Activated T-helper 2 cell treated with anti-CD3 and anti-CD28 coated beads, Interferon-gamma antibody, Interleukin-2, Interleukin-4, amounts not matched to agents 10 μg/mL and 5 μg/mL and 100 μg/mL, durations not matched to agents 14 hours and 24 hours and 36 hours (primary cell): ENCODE data around the gene RBM38. TPM values are rescaled to one million over a fixed set of nuclear protein-coding genes. Genes with fewer than 3 reads are reported as not detected.

ENCODE experiments used
- DNase-seq: peaks from one replicate; pipeline ENCODE4 v3.0.0; 2021; ENCODE audit warnings: low spot score
- H3K27ac Mint-ChIP-seq: one replicate; pipeline ENCODE4 v1.8.0; 2021; ENCODE audit warnings: mixed read lengths
- H3K27me3 Mint-ChIP-seq: one replicate; pipeline ENCODE4 v1.8.0; 2021; ENCODE audit warnings: low read depth, mixed read lengths
- H3K36me3 Mint-ChIP-seq: one replicate; pipeline ENCODE4 v1.8.0; 2021; ENCODE audit warnings: low read depth, mixed read lengths
- H3K4me1 Mint-ChIP-seq: one replicate; pipeline ENCODE4 v1.8.0; 2021; ENCODE audit warnings: low read depth, mixed read lengths
- H3K4me3 Mint-ChIP-seq: one replicate; pipeline ENCODE4 v1.8.0; 2021; ENCODE audit warnings: low read depth, mild to moderate bottlenecking, moderate library complexity, mixed read lengths
- H3K9me3 Mint-ChIP-seq: one replicate; pipeline ENCODE4 v1.8.0; 2021; ENCODE audit warnings: mixed read lengths
- intact Hi-C: fragments of 100-400 bp; cut with micrococcal nuclease; formaldehyde crosslinking; loops from one replicate; pipeline ENCODE4 v1.15.1; 2023
- total RNA-seq: library from RNA; stranded (reverse); gene quantifications from 2 replicates; pipeline ENCODE4 v1.2.3, GENCODE V29; 2022

RBM38 gene
- total RNA-seq, 1 donor from 2014 or later, result 88.9 TPM

DNA sequence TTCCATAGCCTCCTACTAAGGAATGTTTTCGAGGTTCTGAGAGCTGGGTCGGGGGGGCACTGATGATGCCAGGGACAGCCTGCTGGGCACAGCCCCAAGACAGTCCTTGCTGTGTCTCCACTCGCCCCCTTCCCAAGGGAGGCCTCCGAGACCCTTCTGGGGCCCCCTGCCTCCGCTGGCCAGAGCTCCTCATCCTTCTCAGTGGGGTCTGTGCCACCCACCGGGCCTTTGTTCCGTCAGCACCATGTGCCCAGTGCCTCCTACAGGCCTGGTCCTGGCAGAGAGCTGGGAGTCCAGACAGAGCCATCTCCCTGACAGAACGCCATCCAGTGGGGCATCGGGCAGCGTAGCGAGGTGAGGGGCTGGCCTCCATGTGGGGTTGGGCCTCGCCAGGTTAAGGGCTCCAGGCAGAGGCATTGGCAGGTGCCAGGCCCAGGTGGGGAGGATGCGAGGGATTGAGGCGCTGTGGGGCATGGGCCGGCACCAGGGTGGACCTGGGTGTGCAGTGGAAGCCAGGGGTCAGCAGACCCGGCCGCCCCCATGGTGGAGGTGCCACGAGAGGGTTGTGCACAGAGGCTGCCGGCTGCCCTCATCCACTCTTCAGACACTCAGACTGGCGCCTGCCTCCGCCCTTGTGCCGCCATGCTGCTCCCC is 13.3 kb downstream of the RBM38 start:
- no peak overlapping the region for H3K27ac Mint-ChIP-seq
- intact Hi-C loops, result no loop called here
- no peaks in the 10 kb centered on the region for H3K9me3 Mint-ChIP-seq
- peaks cover 14% of the 10 kb centered on the region for H3K4me1 Mint-ChIP-seq
- H3K4me3 Mint-ChIP-seq, result no peak overlapping the region
- H3K36me3 Mint-ChIP-seq, result peaks cover 76% of the 10 kb centered on the region
- no peaks in the 10 kb centered on the region for H3K27me3 Mint-ChIP-seq
- no peak for DNase-seq

DNA sequence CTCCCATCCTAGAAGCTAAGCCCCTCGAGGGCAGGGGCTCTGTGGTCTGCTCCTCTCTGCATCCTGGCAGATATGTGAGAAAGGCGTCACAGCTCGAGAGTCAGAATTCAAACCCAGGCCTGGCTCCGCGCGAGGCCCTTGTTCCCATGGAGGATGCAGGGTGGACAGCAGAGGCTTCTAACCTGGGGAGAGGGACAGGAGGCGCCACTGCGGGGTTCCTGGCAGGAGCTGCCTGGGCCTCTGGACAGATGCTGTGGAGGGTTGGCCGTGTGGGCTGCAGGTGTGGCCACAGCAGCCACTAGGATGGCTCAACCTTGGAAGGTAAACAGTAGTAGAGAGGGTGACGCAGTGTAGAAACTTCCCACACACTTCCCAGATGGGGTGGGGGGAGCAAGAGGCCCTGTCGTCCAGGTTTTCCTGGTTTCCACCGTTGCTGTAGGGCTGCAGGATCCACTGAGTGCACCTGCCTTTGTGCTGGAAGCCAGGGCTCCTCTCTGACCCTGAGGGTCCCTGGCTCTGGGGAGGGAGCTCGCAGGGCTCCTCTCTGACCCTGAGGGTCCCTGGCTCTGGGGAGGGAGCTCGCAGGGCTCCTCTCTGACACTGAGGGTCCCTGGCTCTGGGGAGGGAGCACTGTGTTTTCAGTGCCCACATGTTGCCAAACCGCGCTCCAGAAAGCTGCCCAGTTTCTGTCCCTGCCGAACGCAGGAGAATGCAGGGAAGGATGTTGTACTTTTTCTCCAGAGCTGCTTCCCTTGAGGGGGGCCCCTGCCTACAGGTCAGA is 14.2 kb downstream of the RBM38 start:
- Mint-ChIP-seq H3K27me3 (no peaks in the 10 kb centered on the region), H3K4me3 (no peak overlapping the region)

DNA sequence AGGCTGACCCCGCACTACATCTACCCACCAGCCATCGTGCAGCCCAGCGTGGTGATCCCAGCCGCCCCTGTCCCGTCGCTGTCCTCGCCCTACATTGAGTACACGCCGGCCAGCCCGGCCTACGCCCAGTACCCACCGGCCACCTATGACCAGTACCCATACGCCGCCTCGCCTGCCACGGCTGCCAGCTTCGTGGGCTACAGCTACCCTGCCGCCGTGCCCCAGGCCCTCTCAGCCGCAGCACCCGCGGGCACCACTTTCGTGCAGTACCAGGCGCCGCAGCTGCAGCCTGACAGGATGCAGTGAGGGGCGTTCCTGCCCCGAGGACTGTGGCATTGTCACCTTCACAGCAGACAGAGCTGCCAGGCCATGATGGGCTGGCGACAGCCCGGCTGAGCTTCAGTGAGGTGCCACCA is 16.4 kb downstream of the RBM38 start:
- H3K4me1 Mint-ChIP-seq, result peaks cover 3% of the 10 kb centered on the region
- no peaks in the 10 kb centered on the region for H3K27me3 Mint-ChIP-seq
- DNase-seq, result no peak
- no peak overlapping the region for H3K4me3 Mint-ChIP-seq
- no peak overlapping the region for H3K27ac Mint-ChIP-seq
- H3K36me3 Mint-ChIP-seq, result peaks cover 57% of the 10 kb centered on the region
- H3K9me3 Mint-ChIP-seq, result no peaks in the 10 kb centered on the region
- intact Hi-C loops, result no loop called here

More for the DNA sequence above, 14.2 kb downstream of the RBM38 start:
- DNase-seq, result no peak
- Mint-ChIP-seq H3K27ac (no peak overlapping the region), H3K36me3 (peaks cover 72% of the 10 kb centered on the region), H3K9me3 (no peaks in the 10 kb centered on the region), H3K4me1 (peaks cover 10% of the 10 kb centered on the region)
- intact Hi-C loops, result no loop called here

- Mint-ChIP-seq H3K4me1 (no peaks in the 10 kb centered on the region), H3K36me3 (peaks cover 52% of the 10 kb centered on the region), H3K4me3 (no peak overlapping the region), H3K9me3 (no peaks in the 10 kb centered on the region), H3K27ac (no peak overlapping the region), H3K27me3 (no peaks in the 10 kb centered on the region)
- intact Hi-C loops, result no loop called here
- DNase-seq, result no peak
Observed at GRCh38 chr20:57408131-57408530, 16.9 kb downstream of the RBM38 start.

DNA sequence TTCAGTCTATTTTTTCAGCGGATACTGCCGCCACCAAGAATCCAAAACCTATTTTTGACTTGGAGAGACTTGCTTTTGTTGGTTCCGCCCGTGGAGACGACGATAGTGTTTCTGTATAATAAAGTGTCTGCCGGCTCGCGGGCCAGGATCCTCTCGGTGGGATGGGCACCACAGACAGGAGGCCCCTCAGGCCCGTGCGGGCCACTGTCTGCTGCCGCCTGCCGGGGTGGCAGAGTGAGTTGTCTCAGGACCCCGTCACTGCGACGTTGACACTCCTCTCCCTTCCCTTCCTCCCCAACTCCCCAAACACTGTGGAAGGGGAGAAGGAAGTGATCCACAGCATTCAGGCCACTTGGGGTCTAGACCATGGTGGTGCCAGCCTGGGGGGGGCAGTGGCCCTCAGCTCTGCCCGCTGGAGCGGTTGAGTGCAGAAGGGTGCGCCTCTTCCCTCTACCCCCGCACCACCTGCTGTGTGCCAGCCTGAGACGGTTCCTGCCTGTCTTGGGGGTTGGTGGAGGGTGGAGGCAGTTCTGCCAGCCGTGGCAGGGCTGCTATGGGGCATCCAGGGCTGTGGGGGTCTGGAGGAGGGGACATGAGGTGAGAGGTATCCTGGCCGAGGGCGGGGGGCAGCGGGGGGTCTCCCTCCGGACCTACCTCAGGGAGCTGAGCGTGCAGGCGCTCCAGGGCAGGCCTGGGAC is 17.5 kb downstream of the RBM38 start:
- no peaks in the 10 kb centered on the region for H3K27me3 Mint-ChIP-seq
- no peaks in the 10 kb centered on the region for H3K4me1 Mint-ChIP-seq
- intact Hi-C loops, result no loop called here
- no peak overlapping the region for H3K4me3 Mint-ChIP-seq
- peaks cover 50% of the 10 kb centered on the region for H3K36me3 Mint-ChIP-seq
- H3K9me3 Mint-ChIP-seq, result no peaks in the 10 kb centered on the region
- DNase-seq, result no peak
- no peak overlapping the region for H3K27ac Mint-ChIP-seq

DNA sequence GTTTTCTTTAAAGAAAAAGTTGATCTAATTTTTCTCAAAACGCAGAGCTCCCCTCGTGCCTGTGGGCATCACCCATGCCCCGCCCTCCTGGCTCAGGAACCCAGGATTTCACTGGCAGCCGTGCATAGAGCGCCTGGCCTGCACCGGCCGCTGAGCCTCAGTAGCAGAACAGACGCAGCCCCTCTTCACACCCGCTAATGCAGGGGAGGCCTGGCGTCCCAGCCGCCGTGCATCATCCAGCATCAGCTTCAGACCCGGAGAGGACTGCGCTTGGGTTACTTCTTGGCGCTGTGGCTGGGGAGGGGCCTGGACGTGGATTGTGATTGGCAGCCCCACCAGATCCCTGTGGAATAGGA is 18.1 kb downstream of the RBM38 start:
- no peaks in the 10 kb centered on the region for H3K9me3 Mint-ChIP-seq
- no peak overlapping the region for H3K27ac Mint-ChIP-seq
- H3K4me1 Mint-ChIP-seq, result no peaks in the 10 kb centered on the region
- H3K4me3 Mint-ChIP-seq, result no peak overlapping the region
- no peak for DNase-seq
- H3K27me3 Mint-ChIP-seq, result no peaks in the 10 kb centered on the region
- peaks cover 44% of the 10 kb centered on the region for H3K36me3 Mint-ChIP-seq
- intact Hi-C loops, result no loop called here

DNA sequence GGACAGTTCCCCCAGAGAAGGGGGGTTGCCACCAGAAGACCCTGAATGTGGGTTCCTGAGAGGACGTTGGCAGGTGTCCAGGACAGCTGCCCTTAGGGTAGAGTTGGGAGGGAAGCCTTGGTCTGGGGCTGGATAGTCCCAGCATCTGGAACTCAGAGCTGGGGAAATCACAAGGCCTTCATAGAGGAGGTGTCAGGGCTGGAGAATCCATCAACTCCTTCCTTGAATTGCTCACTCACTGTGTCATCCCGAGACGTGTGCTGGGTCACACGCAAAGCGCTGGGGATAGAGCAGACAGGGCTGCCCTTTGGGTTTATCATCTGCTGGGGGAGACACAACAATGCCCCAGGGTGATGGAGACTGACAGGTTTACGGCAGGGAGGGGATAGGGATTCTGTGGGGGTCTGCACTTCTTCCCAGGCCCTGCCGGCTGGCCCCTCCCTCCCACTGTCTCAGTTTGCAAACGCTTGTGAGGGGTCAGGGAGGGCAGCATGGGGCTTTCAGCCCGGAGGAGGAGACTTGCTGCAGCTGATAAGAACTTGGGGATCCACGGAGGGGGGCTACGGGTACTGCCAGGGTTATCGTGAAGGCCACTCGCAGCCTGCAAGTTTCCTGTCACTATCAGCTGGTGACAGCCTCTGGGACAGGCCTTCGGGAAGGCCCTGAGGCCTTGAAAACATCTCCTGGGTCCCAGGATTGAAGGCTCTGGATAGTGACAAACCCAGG is 18.6 kb downstream of the RBM38 start:
- Mint-ChIP-seq H3K9me3 (no peaks in the 10 kb centered on the region), H3K4me3 (no peak overlapping the region), H3K36me3 (peaks cover 43% of the 10 kb centered on the region), H3K4me1 (no peaks in the 10 kb centered on the region), H3K27me3 (no peaks in the 10 kb centered on the region), H3K27ac (no peak overlapping the region)
- intact Hi-C loops, result no loop called here
- DNase-seq, result no peak

GRCh38 chr20:57410398-57410920 is 19.3 kb downstream of the RBM38 start:
- H3K4me1 Mint-ChIP-seq, result no peaks in the 10 kb centered on the region
- no peak overlapping the region for H3K4me3 Mint-ChIP-seq
- intact Hi-C loops, result no loop called here
- no peak for DNase-seq
- H3K27ac Mint-ChIP-seq, result no peak overlapping the region
- H3K9me3 Mint-ChIP-seq, result no peaks in the 10 kb centered on the region
- H3K27me3 Mint-ChIP-seq, result no peaks in the 10 kb centered on the region
- H3K36me3 Mint-ChIP-seq, result peaks cover 39% of the 10 kb centered on the region

GRCh38 chr20:57410924-57411323 is 19.7 kb downstream of the RBM38 start:
- no peak for DNase-seq
- peaks cover 39% of the 10 kb centered on the region for H3K36me3 Mint-ChIP-seq
- H3K27me3 Mint-ChIP-seq, result no peaks in the 10 kb centered on the region
- no peaks in the 10 kb centered on the region for H3K4me1 Mint-ChIP-seq
- no peaks in the 10 kb centered on the region for H3K9me3 Mint-ChIP-seq
- H3K27ac Mint-ChIP-seq, result no peak overlapping the region
- intact Hi-C loops, result no loop called here
- H3K4me3 Mint-ChIP-seq, result no peak overlapping the region

- Mint-ChIP-seq H3K4me3 (no peak overlapping the region), H3K9me3 (no peaks in the 10 kb centered on the region), H3K4me1 (no peaks in the 10 kb centered on the region), H3K27ac (no peak overlapping the region), H3K27me3 (no peaks in the 10 kb centered on the region), H3K36me3 (peaks cover 35% of the 10 kb centered on the region)
- DNase-seq, result no peak
- intact Hi-C loops, result no loop called here
Observed at GRCh38 chr20:57411406-57412283, 20.4 kb downstream of the RBM38 start.

- Mint-ChIP-seq H3K27me3 (no peaks in the 10 kb centered on the region), H3K4me1 (no peaks in the 10 kb centered on the region), H3K36me3 (peaks cover 27% of the 10 kb centered on the region), H3K4me3 (no peak overlapping the region), H3K9me3 (no peaks in the 10 kb centered on the region), H3K27ac (no peak overlapping the region)
- no peak for DNase-seq
- intact Hi-C loops, result no loop called here
Observed at GRCh38 chr20:57412347-57413029, 21.3 kb downstream of the RBM38 start.
